ENCODE measurements around the gene ACADL. TPM values are rescaled to one million over a fixed set of nuclear protein-coding genes. Genes with fewer than 3 reads are reported as not detected.

Gene ACADL
- total RNA-seq, result 0.35 TPM in 1 of 2 replicates, not detected in the other
- long read RNA-seq, result 0 reads

DNA sequence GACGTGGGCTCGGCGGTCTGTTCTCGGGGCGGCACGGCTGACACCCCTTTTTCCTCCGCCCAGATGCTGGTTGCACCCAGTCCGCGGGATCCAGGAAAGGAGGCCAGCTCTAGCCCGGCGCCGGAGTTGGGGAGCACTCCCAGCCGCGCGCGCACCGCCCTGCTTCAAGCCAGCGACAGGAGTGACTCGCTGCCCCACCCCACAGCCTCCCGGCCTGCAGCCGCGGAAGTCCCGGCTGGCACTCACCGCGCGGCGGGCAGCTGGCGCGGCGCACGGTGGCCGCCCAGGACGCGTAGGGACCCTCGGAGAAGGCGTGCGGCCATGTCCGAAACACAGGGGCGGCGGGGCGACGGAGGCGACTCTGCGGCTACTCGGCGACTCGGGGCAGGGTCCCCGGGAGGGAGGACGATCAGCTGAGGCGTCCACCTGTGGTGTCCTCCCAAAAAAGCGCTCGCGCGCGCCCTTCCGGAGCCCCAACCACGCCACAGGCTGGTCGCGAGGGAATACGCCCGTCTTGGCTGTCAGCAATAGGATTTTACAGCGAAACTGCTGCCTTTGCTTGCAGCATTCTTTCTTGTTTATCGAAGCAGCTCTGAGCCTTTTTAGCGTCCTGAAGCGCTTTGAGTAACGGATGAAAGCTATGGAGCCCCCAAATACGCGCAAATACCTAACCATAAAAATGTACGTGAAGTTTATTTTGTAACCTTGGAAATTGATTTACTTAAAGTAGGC is at the start of gene ACADL:
Gene ACADL, minus strand, starts transcription at position 507 of the 732 bp plus-strand sequence. Its CDS starts 184 bp downstream, at position 323.
- peak; percentile 40 for DNase-seq (ENCODE audit: low read depth, low spot score)
- no peak within 1 kb of the TSS for H3K27ac Mint-ChIP-seq (ENCODE audit: unreplicated experiment)

DNA sequence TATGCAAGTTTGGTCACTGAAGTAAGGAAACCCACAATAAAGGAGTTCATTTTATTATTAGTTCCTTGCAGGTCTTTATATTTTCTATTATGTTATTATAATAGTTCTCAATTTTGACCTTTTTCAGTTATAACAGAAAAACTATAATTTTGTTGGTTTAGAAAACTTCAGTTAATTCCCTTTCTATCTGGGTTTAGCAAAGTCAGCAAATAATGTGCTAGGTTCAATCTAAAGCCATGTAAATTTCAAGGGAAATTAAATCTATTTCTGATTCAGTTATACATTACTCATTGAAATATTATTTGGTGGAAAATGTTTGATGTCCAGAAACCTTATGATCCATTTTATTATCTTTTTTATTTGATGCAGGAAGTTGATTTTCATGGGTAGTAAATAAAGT is 46.1 kb upstream of the ACADL start:
- Mint-ChIP-seq H3K9me3 (peaks cover 3% of the 10 kb centered on the region), H3K27me3 (ENCODE audit: low read depth) (peaks cover 17% of the 10 kb centered on the region), H3K4me1 (no peaks in the 10 kb centered on the region), H3K27ac (ENCODE audit: unreplicated experiment) (no peak overlapping the region), H3K36me3 (ENCODE audit: low read depth) (no peaks in the 10 kb centered on the region), H3K4me3 (no peak overlapping the region)
- TF ChIP-seq, protein P1, sequence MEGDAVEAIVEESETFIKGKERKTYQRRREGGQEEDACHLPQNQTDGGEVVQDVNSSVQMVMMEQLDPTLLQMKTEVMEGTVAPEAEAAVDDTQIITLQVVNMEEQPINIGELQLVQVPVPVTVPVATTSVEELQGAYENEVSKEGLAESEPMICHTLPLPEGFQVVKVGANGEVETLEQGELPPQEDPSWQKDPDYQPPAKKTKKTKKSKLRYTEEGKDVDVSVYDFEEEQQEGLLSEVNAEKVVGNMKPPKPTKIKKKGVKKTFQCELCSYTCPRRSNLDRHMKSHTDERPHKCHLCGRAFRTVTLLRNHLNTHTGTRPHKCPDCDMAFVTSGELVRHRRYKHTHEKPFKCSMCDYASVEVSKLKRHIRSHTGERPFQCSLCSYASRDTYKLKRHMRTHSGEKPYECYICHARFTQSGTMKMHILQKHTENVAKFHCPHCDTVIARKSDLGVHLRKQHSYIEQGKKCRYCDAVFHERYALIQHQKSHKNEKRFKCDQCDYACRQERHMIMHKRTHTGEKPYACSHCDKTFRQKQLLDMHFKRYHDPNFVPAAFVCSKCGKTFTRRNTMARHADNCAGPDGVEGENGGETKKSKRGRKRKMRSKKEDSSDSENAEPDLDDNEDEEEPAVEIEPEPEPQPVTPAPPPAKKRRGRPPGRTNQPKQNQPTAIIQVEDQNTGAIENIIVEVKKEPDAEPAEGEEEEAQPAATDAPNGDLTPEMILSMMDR (conservative IDR thresholded peaks at IDR 0.05), result no peak
- DNase-seq (ENCODE audit: low read depth, low spot score), result no peak

More for the DNA sequence above, at the start of gene ACADL:
- TF ChIP-seq, protein P1 (conservative IDR thresholded peaks at IDR 0.05), result no peak
- no peaks in the 10 kb centered on the region for H3K4me1 Mint-ChIP-seq
- H3K9me3 Mint-ChIP-seq, result no peaks in the 10 kb centered on the region
- H3K36me3 Mint-ChIP-seq (ENCODE audit: low read depth), result no peaks in the 10 kb centered on the region
- H3K4me3 Mint-ChIP-seq, result peak within 1 kb of the TSS; percentile 76
- H3K27me3 Mint-ChIP-seq (ENCODE audit: low read depth), result peaks cover 80% of the 10 kb centered on the region

DNA sequence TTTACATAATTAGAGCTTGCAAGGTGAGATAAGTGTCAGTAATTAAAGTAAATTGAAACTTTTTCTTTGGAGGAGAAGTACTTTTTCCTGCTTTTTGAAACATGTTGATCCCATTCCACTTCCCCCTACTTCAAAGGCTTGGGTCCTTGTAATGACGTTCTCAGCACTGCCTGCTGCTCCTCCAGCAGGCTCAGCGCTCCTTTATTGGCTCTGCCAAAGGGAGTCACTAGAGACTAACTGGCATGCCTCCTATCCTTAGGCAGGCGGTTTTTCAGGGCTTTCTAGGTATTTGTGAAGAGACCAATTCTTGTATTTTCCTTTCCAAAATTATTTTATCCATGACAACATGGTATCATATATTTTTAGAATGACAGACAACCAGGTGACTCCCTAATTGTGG is 43.9 kb upstream of the ACADL start:
- no peak for DNase-seq (ENCODE audit: low read depth, low spot score)
- TF ChIP-seq, protein P1 (conservative IDR thresholded peaks at IDR 0.05), result no peak
- Mint-ChIP-seq H3K4me3 (no peak overlapping the region), H3K27ac (ENCODE audit: unreplicated experiment) (peak overlapping the region; percentile 57), H3K36me3 (ENCODE audit: low read depth) (no peaks in the 10 kb centered on the region), H3K9me3 (peaks cover 3% of the 10 kb centered on the region), H3K4me1 (no peaks in the 10 kb centered on the region), H3K27me3 (ENCODE audit: low read depth) (peaks cover 18% of the 10 kb centered on the region)

DNA sequence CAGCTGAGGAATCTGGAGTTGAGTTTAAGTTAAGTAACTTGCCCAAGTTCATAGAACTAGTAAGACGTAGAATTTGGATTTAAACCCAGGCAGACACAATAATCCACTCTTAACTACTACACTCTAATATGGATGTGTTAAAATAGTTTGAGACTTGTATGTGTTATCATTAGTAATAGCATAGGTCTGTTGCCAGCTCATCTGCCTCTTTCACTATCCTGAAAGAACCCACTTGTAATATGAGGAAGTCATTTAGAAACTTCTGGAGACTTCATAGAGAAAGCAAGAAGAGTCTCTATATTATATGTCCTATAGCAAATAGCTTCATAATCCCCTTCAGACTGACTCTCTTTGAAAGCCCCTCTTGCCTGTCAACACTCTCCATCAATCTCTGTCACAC is 43.0 kb upstream of the ACADL start:
- no peaks in the 10 kb centered on the region for H3K36me3 Mint-ChIP-seq (ENCODE audit: low read depth)
- no peaks in the 10 kb centered on the region for H3K4me1 Mint-ChIP-seq

DNA sequence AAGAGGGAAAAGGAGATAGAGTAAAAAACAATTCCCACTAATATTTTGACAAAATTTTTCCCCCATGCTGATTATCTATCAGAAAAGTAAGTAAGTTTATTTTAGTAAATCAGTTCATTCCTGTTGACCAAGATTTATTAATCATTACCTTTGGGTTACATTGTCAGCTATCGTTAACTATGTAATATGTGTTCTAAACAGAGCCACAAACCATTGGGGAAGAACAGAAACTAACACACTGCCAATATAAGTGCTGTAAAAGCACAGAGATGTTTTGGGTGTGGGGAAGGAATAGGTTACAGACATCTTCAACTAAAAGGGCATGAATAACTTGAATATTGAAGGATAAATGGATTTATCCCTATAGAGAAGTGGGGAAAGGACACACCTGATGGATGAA is 42.5 kb upstream of the ACADL start:
- TF ChIP-seq, protein P1 (conservative IDR thresholded peaks at IDR 0.05), result no peak
- peaks cover 18% of the 10 kb centered on the region for H3K27me3 Mint-ChIP-seq (ENCODE audit: low read depth)
- no peaks in the 10 kb centered on the region for H3K4me1 Mint-ChIP-seq
- no peaks in the 10 kb centered on the region for H3K36me3 Mint-ChIP-seq (ENCODE audit: low read depth)
- no peak overlapping the region for H3K4me3 Mint-ChIP-seq
- no peak overlapping the region for H3K27ac Mint-ChIP-seq (ENCODE audit: unreplicated experiment)
- DNase-seq (ENCODE audit: low read depth, low spot score), result no peak
- H3K9me3 Mint-ChIP-seq, result no peaks in the 10 kb centered on the region

More for the DNA sequence above, 43.0 kb upstream of the ACADL start:
- Mint-ChIP-seq H3K27ac (ENCODE audit: unreplicated experiment) (no peak overlapping the region), H3K27me3 (ENCODE audit: low read depth) (peaks cover 18% of the 10 kb centered on the region), H3K9me3 (no peaks in the 10 kb centered on the region), H3K4me3 (no peak overlapping the region)
- TF ChIP-seq, protein P1 (conservative IDR thresholded peaks at IDR 0.05), result no peak
- DNase-seq (ENCODE audit: low read depth, low spot score), result no peak

Measured in neural crest cell (in vitro differentiated cells).